ENCODE data around the gene PITPNC1. TPM values are rescaled to one million over a fixed set of nuclear protein-coding genes. Genes with fewer than 3 reads are reported as not detected.

Gene PITPNC1
- total RNA-seq, 4 donors from 2014 or later, result 2.3 to 8.6 (median 4.3) TPM

GRCh38 chr17:67682196-67682595, 305.1 kb downstream of the PITPNC1 start:
- H3K9me3 ChIP-seq, result no peaks in the 10 kb centered on the region
- H3K4me3 ChIP-seq, result no peak overlapping the region
- in situ Hi-C loops (cut with MboI; ENCODE audit: low sequenced_read_pairs in 4 of 4), result loop anchor here in 1 of 4 donors (10.0 to 25.0 kb wide), 2 partner anchors 195 to 307 kb away; partner anchors contain the start of gene PITPNC1
- intact Hi-C loops (cut with DNase I; ENCODE audit: low total_unique reads), result loop anchor here (10.0 kb wide), 1 partner anchor 207 kb away; no protein-coding TSS in a partner anchor
- H3K27me3 ChIP-seq, result no peaks in the 10 kb centered on the region
- H3K27ac ChIP-seq, result no peak overlapping the region
- no peak for ATAC-seq
- DNase-seq, result no peak
- H3K4me1 ChIP-seq, result no peaks in the 10 kb centered on the region
- no peaks in the 10 kb centered on the region for H3K36me3 ChIP-seq
- TF ChIP-seq POLR2A (IDR thresholded peaks at IDR 0.05), result no peak
- TF ChIP-seq, protein P1, sequence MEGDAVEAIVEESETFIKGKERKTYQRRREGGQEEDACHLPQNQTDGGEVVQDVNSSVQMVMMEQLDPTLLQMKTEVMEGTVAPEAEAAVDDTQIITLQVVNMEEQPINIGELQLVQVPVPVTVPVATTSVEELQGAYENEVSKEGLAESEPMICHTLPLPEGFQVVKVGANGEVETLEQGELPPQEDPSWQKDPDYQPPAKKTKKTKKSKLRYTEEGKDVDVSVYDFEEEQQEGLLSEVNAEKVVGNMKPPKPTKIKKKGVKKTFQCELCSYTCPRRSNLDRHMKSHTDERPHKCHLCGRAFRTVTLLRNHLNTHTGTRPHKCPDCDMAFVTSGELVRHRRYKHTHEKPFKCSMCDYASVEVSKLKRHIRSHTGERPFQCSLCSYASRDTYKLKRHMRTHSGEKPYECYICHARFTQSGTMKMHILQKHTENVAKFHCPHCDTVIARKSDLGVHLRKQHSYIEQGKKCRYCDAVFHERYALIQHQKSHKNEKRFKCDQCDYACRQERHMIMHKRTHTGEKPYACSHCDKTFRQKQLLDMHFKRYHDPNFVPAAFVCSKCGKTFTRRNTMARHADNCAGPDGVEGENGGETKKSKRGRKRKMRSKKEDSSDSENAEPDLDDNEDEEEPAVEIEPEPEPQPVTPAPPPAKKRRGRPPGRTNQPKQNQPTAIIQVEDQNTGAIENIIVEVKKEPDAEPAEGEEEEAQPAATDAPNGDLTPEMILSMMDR (IDR thresholded peaks at IDR 0.05 in 4 of 5, conservative IDR thresholded peaks at IDR 0.05 in 1 of 5), result no peak

GRCh38 chr17:67685351-67685750, 308.3 kb downstream of the PITPNC1 start:
- no peaks in the 10 kb centered on the region for H3K27me3 ChIP-seq
- no peak overlapping the region for H3K4me3 ChIP-seq
- no peak for DNase-seq
- in situ Hi-C loops (cut with MboI; ENCODE audit: low sequenced_read_pairs in 4 of 4) (loop anchor here (5.0 to 25.0 kb wide), 4 partner anchors 198 to 313 kb away; partner anchors contain the start of gene PITPNC1 (in 2 of the 4)), intact Hi-C loops (cut with DNase I; ENCODE audit: low total_unique reads) (loop anchor here (5.0 to 10.0 kb wide), 2 partner anchors 211 to 968 kb away; no protein-coding TSS in a partner anchor)
- no peaks in the 10 kb centered on the region for H3K4me1 ChIP-seq
- TF ChIP-seq, protein P1 (IDR thresholded peaks at IDR 0.05 in 4 of 5, conservative IDR thresholded peaks at IDR 0.05 in 1 of 5), result no peak
- no peak for TF ChIP-seq POLR2A (IDR thresholded peaks at IDR 0.05)
- no peak overlapping the region for H3K27ac ChIP-seq
- H3K36me3 ChIP-seq, result no peaks in the 10 kb centered on the region
- no peak for ATAC-seq
- no peaks in the 10 kb centered on the region for H3K9me3 ChIP-seq

- TF ChIP-seq, protein P1 (IDR thresholded peaks at IDR 0.05 in 4 of 5, conservative IDR thresholded peaks at IDR 0.05 in 1 of 5), result no peak
- TF ChIP-seq POLR2A (IDR thresholded peaks at IDR 0.05), result no peak
- intact Hi-C loops (cut with DNase I; ENCODE audit: low total_unique reads) (loop anchor here (5.0 to 10.0 kb wide), 2 partner anchors 211 to 969 kb away; no protein-coding TSS in a partner anchor), in situ Hi-C loops (cut with MboI; ENCODE audit: low sequenced_read_pairs in 4 of 4) (loop anchor here (5.0 to 25.0 kb wide), 4 partner anchors 199 to 314 kb away; partner anchors contain the start of gene PITPNC1 (in 2 of the 4))
- ATAC-seq, result no peak
- Histone ChIP-seq H3K27ac (no peak overlapping the region), H3K36me3 (no peaks in the 10 kb centered on the region), H3K9me3 (no peaks in the 10 kb centered on the region), H3K4me1 (no peaks in the 10 kb centered on the region), H3K27me3 (no peaks in the 10 kb centered on the region), H3K4me3 (no peak overlapping the region)
- no peak for DNase-seq
Measured at GRCh38 chr17:67686241-67686640, 309.2 kb downstream of the PITPNC1 start.

DNA sequence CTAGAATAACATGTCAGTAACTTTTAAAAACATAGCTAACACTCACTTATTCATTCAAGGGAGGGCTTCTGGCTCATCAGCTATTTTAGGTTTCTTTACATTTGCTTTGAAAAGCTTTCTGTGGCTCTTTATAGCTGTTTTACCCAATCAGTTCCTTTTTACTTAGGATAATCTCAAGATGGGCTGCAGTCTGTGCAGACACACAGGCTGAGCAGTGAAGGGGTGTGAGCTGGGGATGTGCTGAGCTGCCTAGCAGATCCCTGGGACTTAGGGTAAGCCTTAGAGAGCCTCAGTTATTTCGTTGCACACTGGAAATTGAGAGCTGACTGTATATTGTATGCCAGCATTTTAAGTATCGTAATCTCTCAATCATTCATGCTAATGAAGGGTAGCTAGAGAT, 310.4 kb downstream of the PITPNC1 start:
- no peak for TF ChIP-seq POLR2A (IDR thresholded peaks at IDR 0.05)
- TF ChIP-seq, protein P1 (IDR thresholded peaks at IDR 0.05 in 4 of 5, conservative IDR thresholded peaks at IDR 0.05 in 1 of 5), result no peak
- H3K36me3 ChIP-seq, result no peaks in the 10 kb centered on the region
- intact Hi-C loops (cut with DNase I; ENCODE audit: low total_unique reads), result loop anchor here (5.0 to 10.0 kb wide), 2 partner anchors 213 to 970 kb away; no protein-coding TSS in a partner anchor
- no peaks in the 10 kb centered on the region for H3K9me3 ChIP-seq
- in situ Hi-C loops (cut with MboI; ENCODE audit: low sequenced_read_pairs in 4 of 4), result loop anchor here (5.0 to 25.0 kb wide), 4 partner anchors 200 to 315 kb away; partner anchors contain the start of gene PITPNC1 (in 2 of the 4)
- H3K27ac ChIP-seq, result no peak overlapping the region
- no peak for DNase-seq
- no peak for ATAC-seq
- no peaks in the 10 kb centered on the region for H3K4me1 ChIP-seq
- no peaks in the 10 kb centered on the region for H3K27me3 ChIP-seq
- no peak overlapping the region for H3K4me3 ChIP-seq

Data from gastrocnemius medialis (tissue), 4 donors.